ENCODE data around the gene PDCD7.

Gene PDCD7

GRCh38 chr15:65069779-65070546, 63.6 kb downstream of the PDCD7 start:
- no peak for DNase-seq

GRCh38 chr15:65069179-65069578, 64.4 kb downstream of the PDCD7 start:
- no peak for DNase-seq

GRCh38 chr15:65068403-65068788, 65.2 kb downstream of the PDCD7 start:
- no peak for DNase-seq

GRCh38 chr15:65067645-65068402, 65.8 kb downstream of the PDCD7 start, which contains the start of gene RASL12:
Gene RASL12 (minus strand): TSS chr15:65067991. CDS start chr15:65067835, 156 bp downstream.
- DNase-seq: no peak

Measured in NCI-H1694 (cell line).